Mammary epithelial cell (primary cell): ENCODE measurements around the gene ZNF565.

Experiments
- EZH2 ChIP-seq: IDR thresholded peaks from 2 replicates; pipeline ENCODE4 v1.6.1; 2012; ENCODE audit warnings: low read length, inconsistent platforms, borderline replicate concordance
- TF ChIP-seq, protein P1 (sequence below), 2 donors: IDR thresholded peaks in 1 of 2; conservative IDR thresholded peaks in 1 of 2; 2 replicates each; pipeline ENCODE4 v1.5.1; 2011 to 2012; ENCODE audit warnings: inconsistent platforms in 2 of 2, low read length in 2 of 2, mild to moderate bottlenecking in 2 of 2, control low read depth in 1 of 2, low read depth in 1 of 2; ENCODE audit not compliant: insufficient read depth in 1 of 2; ENCODE audit errors: extremely low read depth in 1 of 2

DNA sequence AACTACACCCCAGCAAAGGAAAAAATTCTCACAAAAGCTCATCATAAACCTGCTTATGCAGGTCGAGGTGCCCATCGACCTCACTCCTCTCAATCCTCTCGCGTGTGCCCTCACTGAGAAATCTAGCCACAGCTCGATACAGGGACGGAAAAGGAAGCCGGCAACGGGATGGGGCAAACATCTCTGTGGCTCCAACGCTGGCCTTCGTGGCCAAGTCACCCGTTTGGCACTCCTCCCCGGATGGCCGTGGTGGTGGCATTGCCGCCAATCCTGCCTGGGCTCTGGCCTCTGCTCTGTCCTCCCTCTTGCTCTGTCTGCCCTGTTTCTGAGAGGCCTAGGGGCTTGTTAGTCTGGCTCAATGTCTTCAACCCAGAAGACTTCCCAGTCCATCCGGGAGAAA lies 41.6 kb upstream of the ZNF565 start:
- TF ChIP-seq, protein P1, sequence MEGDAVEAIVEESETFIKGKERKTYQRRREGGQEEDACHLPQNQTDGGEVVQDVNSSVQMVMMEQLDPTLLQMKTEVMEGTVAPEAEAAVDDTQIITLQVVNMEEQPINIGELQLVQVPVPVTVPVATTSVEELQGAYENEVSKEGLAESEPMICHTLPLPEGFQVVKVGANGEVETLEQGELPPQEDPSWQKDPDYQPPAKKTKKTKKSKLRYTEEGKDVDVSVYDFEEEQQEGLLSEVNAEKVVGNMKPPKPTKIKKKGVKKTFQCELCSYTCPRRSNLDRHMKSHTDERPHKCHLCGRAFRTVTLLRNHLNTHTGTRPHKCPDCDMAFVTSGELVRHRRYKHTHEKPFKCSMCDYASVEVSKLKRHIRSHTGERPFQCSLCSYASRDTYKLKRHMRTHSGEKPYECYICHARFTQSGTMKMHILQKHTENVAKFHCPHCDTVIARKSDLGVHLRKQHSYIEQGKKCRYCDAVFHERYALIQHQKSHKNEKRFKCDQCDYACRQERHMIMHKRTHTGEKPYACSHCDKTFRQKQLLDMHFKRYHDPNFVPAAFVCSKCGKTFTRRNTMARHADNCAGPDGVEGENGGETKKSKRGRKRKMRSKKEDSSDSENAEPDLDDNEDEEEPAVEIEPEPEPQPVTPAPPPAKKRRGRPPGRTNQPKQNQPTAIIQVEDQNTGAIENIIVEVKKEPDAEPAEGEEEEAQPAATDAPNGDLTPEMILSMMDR (conservative IDR thresholded peaks at IDR 0.05 in 1 of 2, IDR thresholded peaks at IDR 0.05 in 1 of 2; ENCODE audit: extremely low read depth in 1 of 2, insufficient read depth in 1 of 2, low read depth in 1 of 2, low read length in 2 of 2), result no peak
- TF ChIP-seq EZH2, result no peak
